Omental fat pad (tissue), 4 donors: ENCODE results near the gene TRMT6. TPM values are rescaled to one million over a fixed set of nuclear protein-coding genes. Genes with fewer than 3 reads are reported as not detected.

Source experiments
- ATAC-seq: fragments of 150-250 bp; one replicate; pipeline ENCODE4 v1.9.1; 2016; ENCODE audit warnings: mild to moderate bottlenecking, moderate library complexity; ENCODE audit not compliant: low FRiP score
- DNase-seq: peaks from one replicate; pipeline ENCODE4 v3.0.0-alpha.2; 2019; ENCODE audit warnings: low spot score
- total RNA-seq, 4 donors: library from RNA; depleted of rRNA; stranded (reverse); fragments of >200 nt; gene quantifications; one replicate each; pipeline ENCODE4 v1.1.0, GENCODE V29; 2016
- TF ChIP-seq, protein P1 (sequence below), 3 donors: fragments of 450-650 bp; IDR thresholded peaks; one replicate each; pipeline ENCODE4 v1.5.1; 2016 to 2017; ENCODE audit warnings: antibody characterized with exemption in 3 of 3, mild to moderate bottlenecking in 3 of 3, moderate library complexity in 2 of 3

Gene TRMT6
- total RNA-seq, 4 donors from 2014 or later = 7.9 to 28.1 (median 9.7) TPM

DNA sequence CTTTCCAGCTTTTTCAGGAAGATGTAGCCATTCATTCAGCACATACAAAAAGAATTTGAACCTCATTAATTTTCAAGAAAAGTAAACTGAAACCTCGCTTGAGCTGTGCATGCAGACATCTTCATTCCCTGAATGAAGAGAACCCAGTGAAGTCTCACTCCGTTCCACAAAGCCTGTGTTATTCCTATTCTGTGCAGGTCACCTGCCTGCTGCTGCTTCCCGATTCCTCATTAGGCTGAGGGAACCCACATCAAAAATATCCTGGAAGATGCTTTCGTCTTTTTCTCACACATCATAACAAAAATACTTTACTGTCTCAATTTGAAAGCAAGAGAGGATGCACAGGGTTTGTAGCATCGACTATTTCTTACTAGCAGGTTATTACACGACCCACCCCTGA lies 40.1 kb downstream of the TRMT6 start:
- DNase-seq = no peak
- TF ChIP-seq, protein P1, sequence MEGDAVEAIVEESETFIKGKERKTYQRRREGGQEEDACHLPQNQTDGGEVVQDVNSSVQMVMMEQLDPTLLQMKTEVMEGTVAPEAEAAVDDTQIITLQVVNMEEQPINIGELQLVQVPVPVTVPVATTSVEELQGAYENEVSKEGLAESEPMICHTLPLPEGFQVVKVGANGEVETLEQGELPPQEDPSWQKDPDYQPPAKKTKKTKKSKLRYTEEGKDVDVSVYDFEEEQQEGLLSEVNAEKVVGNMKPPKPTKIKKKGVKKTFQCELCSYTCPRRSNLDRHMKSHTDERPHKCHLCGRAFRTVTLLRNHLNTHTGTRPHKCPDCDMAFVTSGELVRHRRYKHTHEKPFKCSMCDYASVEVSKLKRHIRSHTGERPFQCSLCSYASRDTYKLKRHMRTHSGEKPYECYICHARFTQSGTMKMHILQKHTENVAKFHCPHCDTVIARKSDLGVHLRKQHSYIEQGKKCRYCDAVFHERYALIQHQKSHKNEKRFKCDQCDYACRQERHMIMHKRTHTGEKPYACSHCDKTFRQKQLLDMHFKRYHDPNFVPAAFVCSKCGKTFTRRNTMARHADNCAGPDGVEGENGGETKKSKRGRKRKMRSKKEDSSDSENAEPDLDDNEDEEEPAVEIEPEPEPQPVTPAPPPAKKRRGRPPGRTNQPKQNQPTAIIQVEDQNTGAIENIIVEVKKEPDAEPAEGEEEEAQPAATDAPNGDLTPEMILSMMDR (IDR thresholded peaks at IDR 0.05) = no peak
- no peak for ATAC-seq

DNA sequence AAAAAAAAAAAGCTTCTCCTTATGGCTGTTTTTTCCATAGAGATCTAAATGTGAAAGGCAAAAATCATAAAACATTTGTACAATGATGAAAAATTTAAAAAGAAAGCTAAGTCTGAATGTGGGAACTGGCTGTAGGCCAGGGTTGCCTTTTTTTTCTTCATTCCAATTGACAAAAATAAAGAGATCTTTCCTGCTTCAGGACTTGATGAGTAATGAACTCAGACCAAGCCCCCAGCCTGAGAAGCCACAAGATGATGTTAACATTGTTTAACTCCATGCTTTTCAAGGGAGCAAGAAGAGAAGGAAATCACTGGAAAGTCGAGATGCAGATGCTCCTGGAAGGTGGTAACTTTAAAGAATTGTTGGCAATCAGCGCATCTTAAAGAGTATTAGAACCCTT lies 41.4 kb downstream of the TRMT6 start:
- no peak for ATAC-seq
- TF ChIP-seq, protein P1 (IDR thresholded peaks at IDR 0.05) = no peak
- DNase-seq = no peak

DNA sequence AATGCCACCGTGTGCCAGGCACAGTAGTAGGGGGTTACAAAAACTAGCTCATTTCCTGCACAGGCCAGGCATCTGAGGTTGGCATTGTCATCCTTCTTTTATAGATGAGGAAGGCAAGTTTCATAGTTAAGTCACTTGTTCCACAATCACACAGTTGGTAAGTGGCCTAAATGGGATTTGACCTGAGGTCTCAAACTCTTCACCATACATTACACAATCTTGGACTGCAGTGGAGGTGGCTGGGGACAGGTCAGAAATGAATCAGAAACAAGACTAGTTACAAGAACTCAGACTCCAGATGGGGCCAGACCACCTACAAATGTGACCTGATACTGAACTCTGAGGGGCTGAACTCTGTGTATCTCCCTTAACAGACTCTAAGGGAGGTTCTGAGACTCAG lies 49.4 kb downstream of the TRMT6 start:
- ATAC-seq = no peak
- TF ChIP-seq, protein P1 (IDR thresholded peaks at IDR 0.05) = no peak
- no peak for DNase-seq

DNA sequence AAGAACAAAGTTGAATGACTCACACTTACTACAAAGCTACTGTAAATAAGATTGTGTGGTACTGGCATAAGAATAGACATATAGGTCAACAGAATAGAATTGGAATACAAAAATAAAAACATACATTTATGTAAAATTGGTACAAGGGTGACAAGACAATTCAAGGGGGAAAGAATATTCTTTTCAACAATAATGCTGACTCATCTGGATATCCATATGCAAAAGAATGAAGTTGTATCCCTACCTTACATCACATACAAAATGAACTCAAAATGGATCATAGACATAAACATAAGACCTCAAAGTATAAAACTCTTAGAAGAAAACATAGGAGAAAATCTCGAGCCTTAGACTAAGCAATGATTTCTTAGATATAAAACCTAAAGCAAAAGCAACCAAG lies 50.9 kb downstream of the TRMT6 start:
- no peak for DNase-seq
- TF ChIP-seq, protein P1 (IDR thresholded peaks at IDR 0.05) = no peak
- ATAC-seq = no peak

DNA sequence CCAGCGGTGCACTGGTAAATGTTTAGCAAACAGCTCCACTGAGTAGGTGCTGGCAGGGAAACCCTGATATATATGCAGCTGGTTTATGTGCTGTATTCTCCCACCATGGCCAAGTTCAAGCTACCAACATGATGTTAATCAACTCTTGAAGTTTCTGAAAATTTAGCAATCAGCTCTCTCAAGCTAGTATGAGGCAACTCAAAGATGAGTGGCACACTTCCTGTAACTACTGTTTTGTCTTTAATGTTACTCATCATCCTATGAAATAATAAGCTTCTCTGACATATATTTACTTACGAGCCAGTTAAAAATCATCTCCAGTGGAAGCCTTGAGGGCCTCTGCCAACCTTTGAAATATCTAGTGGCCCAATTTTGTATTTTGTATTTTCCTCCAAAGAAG lies 54.7 kb downstream of the TRMT6 start:
- ATAC-seq = no peak
- no peak for DNase-seq
- TF ChIP-seq, protein P1 (IDR thresholded peaks at IDR 0.05) = no peak

DNA sequence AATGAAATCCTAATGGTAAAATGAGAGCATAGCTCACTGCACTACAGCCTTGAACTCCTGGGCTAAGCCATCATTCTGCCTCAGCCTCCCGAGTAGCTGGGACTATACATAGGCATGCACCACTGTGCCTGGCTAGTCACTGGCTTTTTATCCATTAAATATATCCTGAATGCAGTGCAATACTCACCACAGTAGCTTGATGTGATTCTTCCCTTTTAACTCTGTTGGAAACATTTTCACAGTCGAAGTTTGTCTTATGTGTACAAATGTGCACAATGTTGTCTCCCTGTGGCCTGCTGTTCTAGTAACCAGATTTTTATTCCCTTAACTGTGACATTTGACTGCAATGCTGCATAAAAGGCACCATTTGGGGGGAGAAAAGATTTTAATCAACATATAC lies 56.7 kb downstream of the TRMT6 start:
- TF ChIP-seq, protein P1 (IDR thresholded peaks at IDR 0.05) = no peak
- ATAC-seq (no peak), DNase-seq (no peak)

DNA sequence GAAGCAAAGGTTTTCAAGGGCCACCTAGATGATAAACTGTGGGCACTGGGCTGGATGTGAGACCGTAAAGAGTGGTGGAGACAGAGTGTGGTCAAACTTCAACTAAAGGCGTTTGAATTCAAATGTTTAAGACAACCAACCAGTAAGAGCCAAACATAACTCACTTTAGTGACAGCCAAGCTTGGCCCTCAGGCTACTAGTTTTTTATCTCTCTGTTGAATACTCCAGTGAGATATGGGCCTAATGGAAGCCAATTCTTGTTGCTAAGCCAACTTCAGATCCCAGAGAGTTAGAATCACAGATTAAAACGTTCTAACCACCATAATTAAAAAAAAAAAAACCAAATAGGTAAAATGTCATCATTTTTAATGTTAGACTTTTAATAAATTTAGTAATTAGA lies 57.3 kb downstream of the TRMT6 start:
- DNase-seq = no peak
- TF ChIP-seq, protein P1 (IDR thresholded peaks at IDR 0.05) = no peak
- no peak for ATAC-seq
